Raji (cell line): ENCODE data around the gene PARD3B.

Source experiments
- POLR2A ChIP-seq: IDR thresholded peaks from 2 replicates; pipeline ENCODE4 v1.6.1; 2011; ENCODE audit warnings: low read depth, low read length, control low read depth; ENCODE audit not compliant: insufficient read depth

The PARD3B gene

GRCh38 chr2:205130111-205130829 is 585.0 kb downstream of the PARD3B start:
- no peak for TF ChIP-seq POLR2A

GRCh38 chr2:205133544-205133943 is 588.3 kb downstream of the PARD3B start:
- no peak for TF ChIP-seq POLR2A

GRCh38 chr2:205138735-205139134 is 593.5 kb downstream of the PARD3B start:
- no peak for TF ChIP-seq POLR2A

- TF ChIP-seq POLR2A, result no peak
These were observed 594.7 kb downstream of the PARD3B start for GRCh38 chr2:205139822-205140463.

GRCh38 chr2:205141381-205141780 is 596.1 kb downstream of the PARD3B start:
- TF ChIP-seq POLR2A, result no peak

GRCh38 chr2:205145888-205146287 is 600.6 kb downstream of the PARD3B start:
- TF ChIP-seq POLR2A, result no peak

- TF ChIP-seq POLR2A, result no peak
These were observed 603.5 kb downstream of the PARD3B start for GRCh38 chr2:205148755-205149154.

GRCh38 chr2:205156457-205156856 is 611.2 kb downstream of the PARD3B start:
- TF ChIP-seq POLR2A, result no peak

GRCh38 chr2:205158404-205158803 is 613.1 kb downstream of the PARD3B start:
- no peak for TF ChIP-seq POLR2A

- TF ChIP-seq POLR2A, result no peak
These were observed 616.0 kb downstream of the PARD3B start for GRCh38 chr2:205161156-205161839.

GRCh38 chr2:205166745-205167144 is 621.5 kb downstream of the PARD3B start:
- no peak for TF ChIP-seq POLR2A

- no peak for TF ChIP-seq POLR2A
These were observed 623.7 kb downstream of the PARD3B start for GRCh38 chr2:205169012-205169411.

GRCh38 chr2:205169464-205169863 is 624.2 kb downstream of the PARD3B start:
- no peak for TF ChIP-seq POLR2A

- TF ChIP-seq POLR2A, result no peak
These were observed 625.1 kb downstream of the PARD3B start for GRCh38 chr2:205170399-205170798.

GRCh38 chr2:205171261-205171940 is 626.1 kb downstream of the PARD3B start:
- no peak for TF ChIP-seq POLR2A
